MV-4-11 (cell line): Measurements from ENCODE around the gene TBX18.

Experiments used
- DNase-seq: peaks from one replicate; lab custom pipeline; 2025; lab: John Stamatoyannopoulos, UW

The TBX18 gene

GRCh38 chr6:84671183-84671582, 93.2 kb downstream of the TBX18 start:
- DNase-seq: no peak

GRCh38 chr6:84669945-84670344, 94.5 kb downstream of the TBX18 start:
- no peak for DNase-seq

GRCh38 chr6:84667252-84668213, 96.9 kb downstream of the TBX18 start:
- DNase-seq: no peak

GRCh38 chr6:84665401-84665800, 99.0 kb downstream of the TBX18 start:
- no peak for DNase-seq

GRCh38 chr6:84663866-84664265, 100.5 kb downstream of the TBX18 start:
- DNase-seq: no peak

- DNase-seq: no peak
Observed at GRCh38 chr6:84657486-84657885, 106.9 kb downstream of the TBX18 start.

- DNase-seq: no peak
Observed at GRCh38 chr6:84657025-84657424, 107.4 kb downstream of the TBX18 start.

- DNase-seq: no peak
Observed at GRCh38 chr6:84653027-84653551, 111.3 kb downstream of the TBX18 start.

GRCh38 chr6:84652356-84653026, 111.9 kb downstream of the TBX18 start:
- no peak for DNase-seq

GRCh38 chr6:84651583-84651982, 112.8 kb downstream of the TBX18 start:
- no peak for DNase-seq

- no peak for DNase-seq
Observed at GRCh38 chr6:84648444-84648843, 116.0 kb downstream of the TBX18 start.

- no peak for DNase-seq
Observed at GRCh38 chr6:84645563-84646266, 118.7 kb downstream of the TBX18 start.

GRCh38 chr6:84645000-84645399, 119.4 kb downstream of the TBX18 start:
- DNase-seq: no peak

GRCh38 chr6:84643778-84644177, 120.6 kb downstream of the TBX18 start:
- DNase-seq: no peak

- DNase-seq: no peak
Observed at GRCh38 chr6:84641076-84641475, 123.3 kb downstream of the TBX18 start.

GRCh38 chr6:84639396-84639795, 125.0 kb downstream of the TBX18 start:
- DNase-seq: no peak

- no peak for DNase-seq
Observed at GRCh38 chr6:84638286-84638685, 126.1 kb downstream of the TBX18 start.
